Peyer's patch (tissue), 4 donors: ENCODE results near the gene ANKRD13D.

Experiments
- CTCF ChIP-seq, 6 experiments: fragments of 450-650 bp in 4 of 6; fragments of 200-600 bp in 2 of 6; sonication (generic) in 1 of 6; IDR thresholded peaks; one replicate each; pipeline ENCODE4 v1.5.1; 2017 to 2019; ENCODE audit warnings: antibody characterized with exemption in 6 of 6, mild to moderate bottlenecking in 3 of 6, moderate library complexity in 1 of 6
- POLR2A ChIP-seq, 2 donors: fragments of 450-650 bp; IDR thresholded peaks; one replicate each; pipeline ENCODE4 v1.5.1; 2017; ENCODE audit warnings: antibody characterized with exemption in 2 of 2, mild to moderate bottlenecking in 2 of 2, moderate library complexity in 2 of 2

GRCh38 chr11:67264877-67265632, 24.0 kb upstream of the ANKRD13D start:
- TF ChIP-seq CTCF (IDR thresholded peaks at IDR 0.05) (no peak), POLR2A (IDR thresholded peaks at IDR 0.05) (no peak)
